ES-I3 (cell line): ENCODE results near the gene ARG1.
A peak's percentile ranks its signal among the peaks of the same experiment; 100 is the strongest.

Experiments
- H3K36me3 ChIP-seq: 2 replicates; pipeline ENCODE4 v1.6.1; 2013; ENCODE audit warnings: mild to moderate bottlenecking, low read length, control low read depth, moderate library complexity; ENCODE audit not compliant: insufficient read depth
- H3K4me1 ChIP-seq: 2 replicates; pipeline ENCODE4 v1.6.1; 2013; ENCODE audit warnings: mild to moderate bottlenecking, control low read depth, low read length; ENCODE audit not compliant: insufficient read depth
- H3K9ac ChIP-seq: 2 replicates; pipeline ENCODE4 v1.6.1; 2013; ENCODE audit warnings: low read depth, mild to moderate bottlenecking, low read length, moderate library complexity
- H3K9me3 ChIP-seq: 2 replicates; pipeline ENCODE4 v1.6.1; 2013; ENCODE audit warnings: mild to moderate bottlenecking, low read length, moderate library complexity; ENCODE audit not compliant: control insufficient read depth, insufficient read depth

ARG1 gene

DNA sequence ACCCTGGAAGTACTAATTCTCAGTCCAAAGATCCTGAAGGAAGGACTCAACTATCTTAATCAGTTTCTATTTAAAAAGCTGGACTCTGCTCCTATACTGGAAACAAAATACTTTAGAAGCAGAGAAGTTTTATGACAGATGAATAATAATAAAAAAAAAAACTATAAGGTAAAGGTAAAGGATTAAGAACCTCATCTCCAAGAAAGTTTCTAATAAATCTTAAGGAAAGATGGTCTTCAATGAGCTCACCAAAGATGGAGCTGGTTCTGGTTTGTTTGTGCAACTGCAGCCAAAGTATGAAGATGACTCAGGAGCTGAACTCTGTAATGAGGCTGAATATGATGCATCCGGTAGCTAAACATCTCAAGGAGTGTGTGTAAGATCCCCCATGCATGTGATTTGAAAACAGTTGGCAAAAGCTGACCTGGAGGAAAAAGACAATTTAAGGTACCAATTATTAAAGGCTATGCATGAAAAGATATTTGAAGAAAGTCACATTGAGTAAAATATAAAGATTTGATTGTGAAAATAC lies 29.8 kb downstream of the ARG1 start:
- Histone ChIP-seq H3K9me3 (no peaks in the 10 kb centered on the region), H3K4me1 (no peaks in the 10 kb centered on the region), H3K9ac (no peak overlapping the region), H3K36me3 (peaks cover 13% of the 10 kb centered on the region; the same call in 1 of the 2 replicates)

DNA sequence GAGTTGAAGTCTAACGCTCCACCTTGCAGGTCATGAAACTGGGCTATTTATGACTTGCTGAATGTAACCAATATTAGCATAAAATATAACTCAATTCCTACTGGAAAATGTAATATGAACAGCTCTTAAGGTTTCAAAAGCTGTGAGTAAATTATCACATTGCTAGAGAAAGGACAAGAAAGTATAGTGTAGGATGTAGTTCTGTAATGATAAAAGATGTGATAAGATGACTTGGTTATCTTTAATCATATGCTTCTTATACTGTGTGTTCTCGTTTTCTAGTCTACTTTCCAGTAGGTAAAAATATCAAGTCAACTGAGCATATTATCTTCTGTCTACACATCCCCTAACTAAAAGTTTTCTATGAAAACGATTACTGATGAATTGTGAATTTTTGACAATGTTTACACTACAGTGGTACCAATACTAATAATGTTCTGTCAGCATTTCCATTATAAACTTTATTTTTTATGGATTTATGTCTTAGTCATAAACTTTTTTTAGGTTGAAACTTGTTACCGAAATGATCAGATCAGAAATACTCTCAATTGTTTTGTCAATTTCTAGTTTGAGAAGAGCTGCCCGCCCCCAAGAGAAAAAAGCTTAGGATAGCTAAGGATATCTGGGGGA lies 40.4 kb downstream of the ARG1 start:
- no peaks in the 10 kb centered on the region for H3K4me1 ChIP-seq
- no peaks in the 10 kb centered on the region for H3K9me3 ChIP-seq
- H3K36me3 ChIP-seq: peaks cover 7% of the 10 kb centered on the region
- no peak overlapping the region for H3K9ac ChIP-seq

DNA sequence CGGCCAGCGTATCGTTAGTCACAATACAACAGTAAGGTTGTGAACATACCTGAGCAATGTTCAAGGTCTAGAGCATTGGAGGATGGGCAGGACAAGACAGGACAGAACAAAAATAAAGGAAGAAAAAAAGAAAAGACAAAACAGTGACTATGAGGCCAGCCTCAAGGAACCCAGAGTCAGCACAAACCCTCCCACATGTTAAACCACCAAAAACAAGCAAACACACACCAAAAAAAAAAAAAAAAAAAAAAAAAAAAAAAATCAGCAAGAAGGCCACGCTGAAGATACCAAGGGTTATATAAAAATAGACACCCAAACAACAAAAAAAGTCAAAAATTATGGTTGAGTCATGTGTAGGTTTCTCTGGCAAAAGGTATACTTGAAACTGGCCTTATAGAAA lies 42.2 kb downstream of the ARG1 start:
- H3K4me1 ChIP-seq: no peaks in the 10 kb centered on the region
- no peaks in the 10 kb centered on the region for H3K9me3 ChIP-seq
- peaks cover 9% of the 10 kb centered on the region for H3K36me3 ChIP-seq
- H3K9ac ChIP-seq: no peak overlapping the region

DNA sequence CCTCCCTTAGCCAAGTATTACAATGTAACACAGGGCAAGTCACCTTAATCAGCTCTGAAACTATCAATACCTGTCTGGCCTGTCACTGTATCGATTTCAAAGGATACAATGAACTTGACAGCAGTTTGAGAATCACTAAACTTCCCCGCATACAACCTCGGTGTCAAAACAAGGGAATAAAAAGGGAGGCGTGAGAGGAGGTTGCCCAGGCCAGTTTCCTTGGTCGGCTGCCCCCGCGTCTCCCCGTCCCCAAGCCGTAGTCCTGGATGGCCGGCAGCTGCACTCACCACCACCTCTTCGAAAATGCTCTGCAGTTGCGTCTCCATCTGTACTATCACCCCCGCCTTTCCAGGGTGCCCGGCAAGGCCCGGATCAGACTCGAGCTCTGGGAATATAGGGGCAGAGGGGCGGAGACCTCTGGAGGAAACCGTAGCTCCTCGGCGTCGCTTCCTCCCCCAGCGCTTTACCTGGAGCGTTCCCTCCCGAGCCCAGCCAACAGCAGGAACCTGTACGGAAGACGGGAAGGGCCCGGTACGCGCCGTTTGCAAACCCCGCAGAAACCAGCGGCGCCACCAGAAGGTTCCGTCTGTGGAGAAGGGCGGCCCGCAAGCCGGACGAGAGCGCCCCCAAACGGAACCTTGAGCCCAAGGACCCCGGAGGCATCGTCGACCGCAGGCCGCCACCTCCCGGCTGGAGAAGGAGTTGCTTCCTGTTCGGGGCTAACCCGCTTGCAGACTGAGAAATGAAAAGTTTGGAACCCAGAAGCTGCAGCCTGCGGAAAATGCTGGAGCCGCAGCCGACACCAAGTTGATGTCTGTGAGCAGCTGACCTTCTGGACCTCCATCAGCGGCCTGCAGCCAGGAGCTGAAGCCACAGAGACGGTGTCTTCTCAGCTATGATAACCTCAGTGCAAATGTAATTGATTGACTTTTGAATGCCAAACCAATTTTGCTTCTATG lies 55.0 kb downstream of the ARG1 start, which contains the start of gene MED23:
MED23 (minus strand) TSS at position 519 of the 959 bp plus-strand sequence; CDS start at position 326, 193 bp downstream.
- Histone ChIP-seq H3K4me1 (peaks cover 8% of the 10 kb centered on the region; the same call in 1 of the 2 replicates), H3K36me3 (peaks cover 3% of the 10 kb centered on the region; the same call in 1 of the 2 replicates), H3K9ac (peak within 1 kb of the TSS; percentile 86), H3K9me3 (no peaks in the 10 kb centered on the region)

DNA sequence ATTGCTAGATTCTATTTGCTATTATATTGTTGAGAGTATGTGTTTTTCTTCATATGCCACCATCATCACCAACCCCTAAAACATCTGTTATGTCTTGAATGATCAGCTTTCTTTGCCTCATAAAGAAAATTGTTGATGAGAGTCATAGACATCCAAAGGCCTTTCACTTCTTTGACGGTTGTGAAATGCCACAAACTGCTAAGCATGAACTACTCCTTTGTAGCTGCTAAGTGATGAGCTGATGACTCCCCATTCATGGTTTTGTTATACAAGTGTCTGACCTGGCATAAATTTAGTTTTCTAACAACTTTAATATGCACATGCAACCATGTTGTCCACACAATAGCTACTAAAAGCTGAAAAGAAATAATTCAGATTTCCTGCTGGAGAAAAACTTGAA lies 55.7 kb downstream of the ARG1 start:
- Histone ChIP-seq H3K36me3 (no peaks in the 10 kb centered on the region), H3K9me3 (no peaks in the 10 kb centered on the region), H3K9ac (no peak overlapping the region; the same call in 1 of the 2 replicates), H3K4me1 (peaks cover 8% of the 10 kb centered on the region; the same call in 1 of the 2 replicates)

DNA sequence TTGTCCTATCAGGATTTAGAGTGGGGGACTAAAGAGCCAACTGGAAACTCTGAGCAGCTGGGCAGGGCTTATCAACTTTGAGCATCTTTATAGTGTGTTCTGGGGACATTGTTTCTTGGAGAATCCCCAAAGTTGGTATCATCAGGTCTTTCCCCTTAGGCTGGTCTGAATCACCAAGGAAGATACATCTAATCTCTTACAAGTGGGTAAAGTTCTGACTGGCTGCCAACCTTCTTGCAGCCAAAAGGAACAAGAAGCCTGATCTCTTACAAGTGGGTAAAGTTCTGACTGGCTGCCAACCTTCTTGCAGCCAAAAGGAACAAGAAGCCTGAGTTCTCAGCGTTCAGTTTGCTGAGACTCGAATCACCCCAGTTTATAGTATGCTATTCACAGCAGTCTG lies 56.6 kb downstream of the ARG1 start:
- no peak overlapping the region for H3K9ac ChIP-seq
- H3K36me3 ChIP-seq: no peaks in the 10 kb centered on the region
- peaks cover 8% of the 10 kb centered on the region; the same call in 1 of the 2 replicates for H3K4me1 ChIP-seq
- H3K9me3 ChIP-seq: no peaks in the 10 kb centered on the region

DNA sequence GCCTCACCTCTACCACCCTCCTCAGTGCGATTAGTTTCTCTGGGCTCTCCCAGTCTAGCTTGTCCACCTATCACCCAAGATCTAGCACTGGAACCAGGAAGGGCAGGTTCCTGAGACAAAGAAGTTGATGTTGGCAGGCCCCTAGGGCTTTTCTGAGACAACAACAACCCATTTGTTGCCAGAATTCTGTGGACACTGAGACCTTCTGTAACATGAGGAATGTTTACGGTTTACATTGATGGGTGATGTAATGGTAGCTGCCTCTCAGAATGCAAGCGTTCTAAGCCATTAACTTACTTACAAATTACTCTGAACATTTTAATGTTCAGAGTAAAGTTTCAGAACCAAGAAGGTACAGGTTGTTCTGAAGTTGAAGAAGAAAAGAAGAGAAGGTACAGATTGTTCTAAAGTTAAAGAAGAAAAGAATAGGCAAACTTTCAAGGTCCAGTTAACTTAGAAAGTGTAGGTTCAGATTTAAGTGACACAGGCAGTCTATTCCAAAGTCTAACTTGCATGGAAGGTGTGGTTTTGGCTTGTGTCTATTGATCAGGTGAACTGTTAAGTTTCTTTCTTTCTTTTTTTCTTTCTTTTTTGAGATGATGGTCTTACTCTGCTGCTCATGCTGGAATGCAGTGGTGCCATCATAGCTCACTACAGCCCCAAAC lies 58.7 kb downstream of the ARG1 start:
- no peak overlapping the region for H3K9ac ChIP-seq
- peaks cover 8% of the 10 kb centered on the region; the same call in 1 of the 2 replicates for H3K4me1 ChIP-seq
- H3K36me3 ChIP-seq: no peaks in the 10 kb centered on the region
- H3K9me3 ChIP-seq: no peaks in the 10 kb centered on the region
